K562 (cell line): ENCODE data around the gene C17orf113. TPM values are rescaled to one million over a fixed set of nuclear protein-coding genes. Genes with fewer than 3 reads are reported as not detected.

Source experiments
- ARNT ChIP-seq, 2 experiments: fragments of 450-650 bp; IDR thresholded peaks; 2 replicates each; pipeline ENCODE4 v1.6.1; 2016; ENCODE audit warnings: mild to moderate bottlenecking in 1 of 2
- ATF3 ChIP-seq, 2 experiments: fragments of 450-650 bp in 1 of 2; sonication (generic) in 1 of 2; formaldehyde crosslinking in 1 of 2; IDR thresholded peaks in 1 of 2; conservative IDR thresholded peaks in 1 of 2; 2 replicates each; pipeline versions ENCODE4 v1.6.1 to v1.8.1; 2016 to 2023; ENCODE audit warnings: mild to moderate bottlenecking in 2 of 2, moderate library complexity in 2 of 2, inconsistent platforms in 1 of 2, missing genetic modification reagents in 1 of 2
- KDM1A ChIP-seq, 2 experiments: fragments of 450-650 bp; IDR thresholded peaks; 2 replicates each; pipeline ENCODE4 v1.6.1; 2016; ENCODE audit warnings: mild to moderate bottlenecking in 2 of 2
- PBX2 ChIP-seq, 2 experiments: IDR thresholded peaks in 1 of 2; conservative IDR thresholded peaks in 1 of 2; 2 replicates each; pipeline ENCODE4 v1.6.1; 2016; ENCODE audit warnings: low read depth in 2 of 2, mild to moderate bottlenecking in 1 of 2, missing compliant biosample characterization in 1 of 2, missing genetic modification characterization in 1 of 2, moderate library complexity in 1 of 2
- ZBTB40 ChIP-seq, 2 experiments: fragments of 450-650 bp in 1 of 2; sonication (generic) in 1 of 2; formaldehyde crosslinking in 1 of 2; IDR thresholded peaks; 2 replicates each; pipeline versions ENCODE4 v1.7.1 to v1.9.0; 2016 to 2022; ENCODE audit warnings: inconsistent platforms in 1 of 2, mild to moderate bottlenecking in 1 of 2, missing genetic modification reagents in 1 of 2
- polyA plus RNA-seq, 8 experiments: library from polyadenylated mRNA; depleted of rRNA in 4 of 8; stranded (reverse) in 5 of 8; unstranded in 3 of 8; fragments of >200 nt; fragmentation: Nextera tagmentation in 2 of 8; fragmentation: Illumina TruSeq in 1 of 8; extraction: Ambion mirVana in 2 of 8; extraction: Trizol in 1 of 8; gene quantifications; 2 replicates each; pipeline versions ENCODE4 v1.2.1 to v1.2.3, GENCODE V29; 2011 to 2014; ENCODE audit warnings: inconsistent platforms in 1 of 8, missing spikeins in 1 of 8
- total RNA-seq, 7 experiments: library from RNA; depleted of rRNA in 6 of 7; stranded (reverse); fragments of >200 nt in 6 of 7; fragmentation: Illumina TruSeq in 2 of 7; extraction: Trizol in 2 of 7; gene quantifications; 2 replicates each; pipeline versions ENCODE4 v1.2.1 to v1.2.3, GENCODE V29; 2011 to 2021; ENCODE audit warnings: low replicate concordance in 1 of 7

The C17orf113 gene
- total and polyA plus RNA-seq, 9 of the 15 experiments (the other 6 are each of a cell fraction or from before 2014, with no cell fraction given) = 0.10 to 1.2 (median 0.31) TPM

- TF ChIP-seq PBX2 (CRISPR knock-in tag; IDR thresholded peaks at IDR 0.05; ENCODE audit: low read depth) (no peak), PBX2 (tag; conservative IDR thresholded peaks at IDR 0.05; ENCODE audit: low read depth) (no peak), ZBTB40 (IDR thresholded peaks at IDR 0.05) (no peak), ZBTB40 (CRISPR knock-in tag; IDR thresholded peaks at IDR 0.05) (no peak), KDM1A (IDR thresholded peaks at IDR 0.05) (peak; percentile 54 to 60; a peak in 2 of 4 replicates), ARNT (IDR thresholded peaks at IDR 0.05) (no peak), ATF3 (IDR thresholded peaks at IDR 0.05) (peak; percentile 88), ATF3 (CRISPR knock-in tag; conservative IDR thresholded peaks at IDR 0.05) (no peak)
Measured at GRCh38 chr17:42079541-42079940, 29.1 kb upstream of the C17orf113 start (continued).
